HEK293T (cell line): ENCODE results near the gene CDH5.

Source experiments
- ARNT ChIP-seq: fragments of 450-650 bp; IDR thresholded peaks from 2 replicates; pipeline ENCODE4 v1.6.1; 2017; ENCODE audit warnings: mild to moderate bottlenecking
- BHLHE40 ChIP-seq: fragments of 450-650 bp; IDR thresholded peaks from 2 replicates; pipeline ENCODE4 v1.6.1; 2016; ENCODE audit warnings: mild to moderate bottlenecking, moderate library complexity, borderline replicate concordance
- CTBP1 ChIP-seq: fragments of 450-650 bp; IDR thresholded peaks from 2 replicates; pipeline ENCODE4 v1.6.1; 2016; ENCODE audit warnings: borderline replicate concordance
- ELF4 ChIP-seq: fragments of 450-650 bp; IDR thresholded peaks from 2 replicates; pipeline ENCODE4 v1.6.1; 2017; ENCODE audit warnings: antibody characterized with exemption
- FOXA1 ChIP-seq: fragments of 450-650 bp; IDR thresholded peaks from 2 replicates; pipeline ENCODE4 v1.6.1; 2016; ENCODE audit warnings: mild to moderate bottlenecking
- FOXK2 ChIP-seq: fragments of 450-650 bp; IDR thresholded peaks from 2 replicates; pipeline ENCODE4 v1.6.1; 2016; ENCODE audit warnings: mild to moderate bottlenecking
- HDGF ChIP-seq: fragments of 450-650 bp; IDR thresholded peaks from 2 replicates; pipeline ENCODE4 v1.6.1; 2017; ENCODE audit warnings: antibody characterized with exemption, borderline replicate concordance
- SP1 ChIP-seq: fragments of 450-650 bp; IDR thresholded peaks from 2 replicates; pipeline ENCODE4 v1.6.1; 2017
- TARDBP ChIP-seq: fragments of 450-650 bp; IDR thresholded peaks from 2 replicates; pipeline ENCODE4 v1.6.1; 2016
- ZNF384 ChIP-seq: fragments of 450-650 bp; IDR thresholded peaks from 2 replicates; pipeline ENCODE4 v1.6.1; 2016
- TF ChIP-seq, protein P1 (sequence below): fragments of 450-650 bp; IDR thresholded peaks from 2 replicates; pipeline ENCODE4 v1.6.1; 2016

DNA sequence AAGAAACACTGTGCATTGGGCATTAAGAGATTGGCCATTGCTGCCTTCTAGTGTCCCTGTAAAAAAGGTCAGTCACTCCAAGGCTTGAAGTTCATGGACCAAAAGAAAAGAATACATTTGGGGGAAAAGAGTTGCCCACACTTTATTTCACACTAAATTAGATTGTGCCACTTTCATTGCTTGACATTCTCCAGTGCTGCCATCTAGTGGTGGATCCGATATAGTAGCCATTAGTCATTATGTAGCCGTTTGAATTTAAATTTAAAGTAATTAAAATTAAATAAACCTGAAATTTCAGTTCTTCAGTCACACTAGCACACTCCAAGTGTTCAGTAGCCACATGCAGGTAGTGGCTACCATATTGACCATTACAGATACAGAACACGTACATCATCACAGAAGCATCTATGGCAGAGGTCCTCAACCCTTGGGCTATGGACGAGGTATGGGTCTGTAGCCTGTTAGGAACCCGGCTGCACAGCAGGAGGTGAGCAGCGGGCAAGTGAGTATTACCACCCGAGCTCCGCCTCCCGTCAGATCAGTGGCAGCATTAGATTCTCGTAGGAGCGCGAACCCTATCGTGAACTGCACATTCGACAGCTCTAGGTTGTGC, 21.9 kb upstream of the CDH5 start:
- TF ChIP-seq ARNT: no peak
- no peak for TF ChIP-seq CTBP1
- no peak for TF ChIP-seq SP1
- TF ChIP-seq FOXA1: no peak
- no peak for TF ChIP-seq FOXK2
- no peak for TF ChIP-seq TARDBP
- TF ChIP-seq BHLHE40: no peak
- TF ChIP-seq ELF4: no peak
- TF ChIP-seq HDGF: no peak
- TF ChIP-seq, protein P1, sequence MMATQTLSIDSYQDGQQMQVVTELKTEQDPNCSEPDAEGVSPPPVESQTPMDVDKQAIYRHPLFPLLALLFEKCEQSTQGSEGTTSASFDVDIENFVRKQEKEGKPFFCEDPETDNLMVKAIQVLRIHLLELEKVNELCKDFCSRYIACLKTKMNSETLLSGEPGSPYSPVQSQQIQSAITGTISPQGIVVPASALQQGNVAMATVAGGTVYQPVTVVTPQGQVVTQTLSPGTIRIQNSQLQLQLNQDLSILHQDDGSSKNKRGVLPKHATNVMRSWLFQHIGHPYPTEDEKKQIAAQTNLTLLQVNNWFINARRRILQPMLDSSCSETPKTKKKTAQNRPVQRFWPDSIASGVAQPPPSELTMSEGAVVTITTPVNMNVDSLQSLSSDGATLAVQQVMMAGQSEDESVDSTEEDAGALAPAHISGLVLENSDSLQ: no peak
- TF ChIP-seq ZNF384: no peak
